ENCODE measurements around the gene PARVB. TPM values are rescaled to one million over a fixed set of nuclear protein-coding genes. Genes with fewer than 3 reads are reported as not detected.

The PARVB gene
- total RNA-seq, 2 donors from 2014 or later: 7.3 to 9.2 TPM

DNA sequence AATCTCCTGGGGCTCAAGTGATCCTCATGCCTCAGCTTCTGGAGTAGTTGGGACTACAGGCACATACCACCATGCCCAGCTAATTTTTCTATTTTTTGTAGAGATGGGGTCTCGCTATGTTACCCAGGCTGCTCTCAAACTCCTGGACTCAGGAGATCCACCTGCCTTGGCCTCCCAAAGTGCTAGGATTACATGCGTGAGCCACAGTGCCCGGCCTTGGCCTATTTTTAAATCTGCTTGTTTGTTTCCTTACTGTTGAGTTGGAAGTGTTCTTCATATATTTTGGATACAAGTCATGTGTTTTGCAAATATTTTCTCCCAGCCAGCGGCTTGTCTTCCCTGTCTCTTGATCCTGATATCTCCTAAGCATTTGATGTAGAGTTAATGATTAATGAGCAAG, 5.0 kb downstream of the PARVB start:
- H3K27ac ChIP-seq: no peak overlapping the region
- ATAC-seq: no peak

GRCh38 chr22:44030051-44030701, 6.1 kb downstream of the PARVB start:
- 89 to 93% methylated on average over 17 to 18 of the region's 18 CpGs for WGBS, 2 donors
- H3K27me3 ChIP-seq: no peaks in the 10 kb centered on the region
- no peak overlapping the region for H3K4me3 ChIP-seq
- TF ChIP-seq POLR2A (IDR thresholded peaks at IDR 0.05): no peak
- TF ChIP-seq, protein P1, sequence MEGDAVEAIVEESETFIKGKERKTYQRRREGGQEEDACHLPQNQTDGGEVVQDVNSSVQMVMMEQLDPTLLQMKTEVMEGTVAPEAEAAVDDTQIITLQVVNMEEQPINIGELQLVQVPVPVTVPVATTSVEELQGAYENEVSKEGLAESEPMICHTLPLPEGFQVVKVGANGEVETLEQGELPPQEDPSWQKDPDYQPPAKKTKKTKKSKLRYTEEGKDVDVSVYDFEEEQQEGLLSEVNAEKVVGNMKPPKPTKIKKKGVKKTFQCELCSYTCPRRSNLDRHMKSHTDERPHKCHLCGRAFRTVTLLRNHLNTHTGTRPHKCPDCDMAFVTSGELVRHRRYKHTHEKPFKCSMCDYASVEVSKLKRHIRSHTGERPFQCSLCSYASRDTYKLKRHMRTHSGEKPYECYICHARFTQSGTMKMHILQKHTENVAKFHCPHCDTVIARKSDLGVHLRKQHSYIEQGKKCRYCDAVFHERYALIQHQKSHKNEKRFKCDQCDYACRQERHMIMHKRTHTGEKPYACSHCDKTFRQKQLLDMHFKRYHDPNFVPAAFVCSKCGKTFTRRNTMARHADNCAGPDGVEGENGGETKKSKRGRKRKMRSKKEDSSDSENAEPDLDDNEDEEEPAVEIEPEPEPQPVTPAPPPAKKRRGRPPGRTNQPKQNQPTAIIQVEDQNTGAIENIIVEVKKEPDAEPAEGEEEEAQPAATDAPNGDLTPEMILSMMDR (IDR thresholded peaks at IDR 0.05): no peak
- H3K27ac ChIP-seq: peak overlapping the region in 1 of 4 donors; percentile 21
- H3K9me3 ChIP-seq: no peaks in the 10 kb centered on the region
- intact Hi-C loops (cut with DNase I): no loop called here
- no peak for DNase-seq
- peaks cover 7% of the 10 kb centered on the region for H3K4me1 ChIP-seq
- ATAC-seq: no peak
- H3K36me3 ChIP-seq (replicated peaks in 1 of 2; ENCODE audit: insufficient read depth in 1 of 2, low read depth in 2 of 2): no peaks in the 10 kb centered on the region

More for the DNA sequence above, 5.0 kb downstream of the PARVB start:
- Histone ChIP-seq H3K36me3 (replicated peaks in 1 of 2; ENCODE audit: insufficient read depth in 1 of 2, low read depth in 2 of 2) (no peaks in the 10 kb centered on the region), H3K4me1 (peaks cover 15% of the 10 kb centered on the region), H3K27me3 (no peaks in the 10 kb centered on the region), H3K9me3 (no peaks in the 10 kb centered on the region), H3K4me3 (no peak overlapping the region)
- DNase-seq: no peak
- 47% methylated on average over 4 of the region's 4 CpGs for WGBS, 2 donors
- TF ChIP-seq, protein P1 (IDR thresholded peaks at IDR 0.05): no peak
- TF ChIP-seq POLR2A (IDR thresholded peaks at IDR 0.05): no peak
- intact Hi-C loops (cut with DNase I): no loop called here

DNA sequence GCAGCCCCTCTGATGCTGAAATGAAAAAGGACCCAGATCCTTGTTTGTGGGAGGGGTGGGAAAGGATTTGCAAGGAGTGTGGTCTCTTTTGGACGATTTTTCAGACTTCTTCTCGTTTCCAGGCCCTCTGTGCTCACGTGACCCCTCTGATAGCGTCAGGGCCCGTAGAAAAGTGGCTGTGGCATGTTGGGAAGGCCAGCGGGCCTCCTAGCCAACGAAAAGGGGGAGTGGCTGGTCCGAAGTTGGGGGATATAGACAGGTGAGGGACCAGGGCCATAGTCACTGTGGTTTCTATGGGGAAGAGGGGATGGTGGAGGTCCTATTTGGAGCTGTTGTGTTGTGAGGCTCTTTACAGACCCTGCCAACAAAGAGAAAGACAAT, 6.6 kb downstream of the PARVB start:
- H3K27me3 ChIP-seq: no peaks in the 10 kb centered on the region
- DNase-seq (no peak), ATAC-seq (no peak)
- peaks cover 6% of the 10 kb centered on the region for H3K4me1 ChIP-seq
- peak overlapping the region in 2 of 4 donors; percentile 3 to 21 for H3K27ac ChIP-seq
- intact Hi-C loops (cut with DNase I): no loop called here
- no peaks in the 10 kb centered on the region for H3K9me3 ChIP-seq
- no peak for TF ChIP-seq POLR2A (IDR thresholded peaks at IDR 0.05)
- TF ChIP-seq, protein P1 (IDR thresholded peaks at IDR 0.05): no peak
- 81 to 82% methylated on average over 8 of the region's 8 CpGs for WGBS, 2 donors
- H3K4me3 ChIP-seq: no peak overlapping the region
- no peaks in the 10 kb centered on the region for H3K36me3 ChIP-seq (replicated peaks in 1 of 2; ENCODE audit: insufficient read depth in 1 of 2, low read depth in 2 of 2)

DNA sequence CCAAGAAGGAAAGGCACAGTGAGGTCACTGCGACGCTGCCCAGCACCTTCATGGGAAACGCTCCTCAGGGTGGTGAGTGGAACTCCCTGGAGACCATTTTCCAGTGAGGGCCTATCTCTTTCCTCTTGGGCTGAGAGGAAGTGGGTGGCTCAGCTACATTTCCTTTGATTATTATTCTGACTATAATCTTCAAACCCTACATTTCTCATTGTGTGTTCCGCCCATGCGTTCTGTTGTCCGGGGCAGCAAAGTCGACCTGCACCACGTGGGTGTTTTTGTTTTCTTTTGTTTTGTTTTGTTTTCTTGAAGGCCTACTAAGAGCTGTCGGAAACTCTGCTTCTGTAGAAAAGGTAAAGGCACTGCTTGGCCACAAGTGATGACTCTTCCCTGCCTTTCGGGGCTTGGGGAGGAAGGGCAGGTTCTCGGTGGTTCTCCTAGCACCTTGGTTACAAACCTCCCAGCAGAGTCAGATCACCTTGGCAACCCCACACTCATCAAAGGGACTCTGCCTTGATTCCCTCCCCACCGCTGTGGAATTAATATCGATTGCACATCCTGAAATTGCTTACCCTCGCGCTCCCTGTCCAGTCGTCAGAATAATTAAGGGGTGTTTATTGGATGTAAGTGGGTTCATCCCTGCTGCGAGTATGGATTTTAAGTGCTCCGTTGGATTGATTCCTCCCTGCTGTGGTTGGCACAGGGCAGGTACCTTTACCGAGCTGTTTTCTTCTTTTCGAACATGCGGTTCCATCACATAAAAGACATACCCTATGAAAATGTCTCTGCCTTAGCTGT, 7.3 kb downstream of the PARVB start:
- Histone ChIP-seq H3K4me1 (peaks cover 6% of the 10 kb centered on the region), H3K36me3 (replicated peaks in 1 of 2; ENCODE audit: insufficient read depth in 1 of 2, low read depth in 2 of 2) (no peaks in the 10 kb centered on the region), H3K4me3 (no peak overlapping the region), H3K9me3 (no peaks in the 10 kb centered on the region), H3K27ac (peak overlapping the region in 1 of 4 donors; percentile 3), H3K27me3 (no peaks in the 10 kb centered on the region)
- TF ChIP-seq POLR2A (IDR thresholded peaks at IDR 0.05): no peak
- TF ChIP-seq, protein P1 (IDR thresholded peaks at IDR 0.05): no peak
- intact Hi-C loops (cut with DNase I): no loop called here
- DNase-seq (no peak), ATAC-seq (no peak)
- 78 to 84% methylated on average over 21 of the region's 21 CpGs for WGBS, 2 donors

Measured in body of pancreas (tissue), 4 donors.